Ovary (tissue), 9 donors: Measurements from ENCODE around the gene DNAJC18. TPM values are rescaled to one million over a fixed set of nuclear protein-coding genes. Genes with fewer than 3 reads are reported as not detected.

Experiments
- DNase-seq, 5 donors: peaks; one replicate each; pipeline ENCODE4 v3.0.0-alpha.2; 2019 to 2020
- H3K27ac ChIP-seq, 2 donors: fragments of 200-600 bp; one replicate each; pipeline versions ENCODE4 v1.5.1 to v1.8.0; 2019 to 2022
- H3K27me3 ChIP-seq: fragments of 200-600 bp; one replicate; pipeline ENCODE4 v1.8.0; 2022
- H3K36me3 ChIP-seq: fragments of 200-600 bp; sonication (generic); one replicate; pipeline ENCODE4 v1.5.1; 2019
- H3K4me1 ChIP-seq: one replicate; pipeline ENCODE4 v1.8.1; 2013; ENCODE audit warnings: mild to moderate bottlenecking, moderate library complexity; ENCODE audit not compliant: insufficient read depth
- H3K4me3 ChIP-seq: fragments of 200-600 bp; sonication (generic); one replicate; pipeline ENCODE4 v1.5.1; 2017
- H3K9me3 ChIP-seq, 2 donors: fragments of 200-600 bp in 1 of 2; sonication (generic) in 1 of 2; one replicate each; pipeline versions ENCODE4 v1.5.1 to v1.8.1; 2013 to 2019; ENCODE audit warnings: mild to moderate bottlenecking in 1 of 2, moderate library complexity in 1 of 2
- CTCF ChIP-seq, 3 donors: fragments of 450-650 bp in 2 of 3; fragments of 200-600 bp in 1 of 3; IDR thresholded peaks; one replicate each; pipeline versions ENCODE4 v1.5.1 to v1.8.0; 2016 to 2022; ENCODE audit warnings: antibody characterized with exemption in 3 of 3, mild to moderate bottlenecking in 1 of 3
- EP300 ChIP-seq: sonication (generic); formaldehyde crosslinking; IDR thresholded peaks from one replicate; pipeline ENCODE4 v1.6.1; 2017; ENCODE audit warnings: antibody characterized with exemption
- POLR2A ChIP-seq: fragments of 450-650 bp; IDR thresholded peaks from one replicate; pipeline ENCODE4 v1.6.1; 2017; ENCODE audit warnings: antibody characterized with exemption, mild to moderate bottlenecking, moderate library complexity
- WGBS, 3 donors: extraction: QIAGEN DNeasy Blood & Tissue Kit in 1 of 3; methylation state at CpG; one replicate each; pipeline versions ENCODE4 v1.1.5 to v1.1.7; 2013 to 2017; 5-methylcytosine and 5-hydroxymethylcytosine counted together
- intact Hi-C, 4 donors: fragments of 100-400 bp; cut with DNase I; formaldehyde crosslinking; loops; one replicate each; pipeline versions ENCODE4 v1.11.0 to v1.15.1; 2022 to 2023
- polyA plus RNA-seq, 2 donors: library from polyadenylated mRNA; stranded (reverse); fragments of 200-250 nt in 1 of 2; fragments of 350-450 nt in 1 of 2; fragmentation: Illumina TruSeq in 1 of 2; extraction: RNeasy Lipid Tissue Mini Kit (QIAGEN cat#74804) in 1 of 2; gene quantifications; one replicate each; pipeline ENCODE4 v1.2.3, GENCODE V29; 2013 to 2014
- total RNA-seq, 7 donors: library from RNA; depleted of rRNA in 2 of 7; stranded (reverse); fragments of >200 nt in 2 of 7; fragmentation: NEBNext Ultra II Directional in 3 of 7; extraction: Animal tissue kit (Norgen Biotek cat#: 25700) in 3 of 7; gene quantifications; one replicate each; pipeline versions ENCODE4 v1.1.0 to v1.2.4, GENCODE V29; 2016 to 2023
- donor health status: DM: no; HTN: no; CAD: no; lungs with moderate emphysema.
- donor health status: DM: no; HTN: no; CAD: no.
- donor health status: Bipolar disorder and iron deficiency.
- donor health status: DM: yes; HTN: yes; CAD: no.
- donor health status: DM: no; HTN: no; CAD: no.
- donor health status: DM: yes; HTN: yes; CAD: no.

The DNAJC18 gene
- total and polyA plus RNA-seq, 9 donors = 5.2 to 35.6 (median 22.4) TPM

GRCh38 chr5:139418793-139419192 lies 20.5 kb downstream of the DNAJC18 start:
- no peaks in the 10 kb centered on the region for H3K36me3 ChIP-seq

GRCh38 chr5:139417214-139417613 lies 22.1 kb downstream of the DNAJC18 start:
- Histone ChIP-seq H3K36me3 (no peaks in the 10 kb centered on the region), H3K27me3 (no peaks in the 10 kb centered on the region), H3K9me3 (no peaks in the 10 kb centered on the region), H3K4me3 (no peak overlapping the region), H3K27ac (no peak overlapping the region), H3K4me1 (peaks cover 5% of the 10 kb centered on the region)
- intact Hi-C loops = loop anchor here in 1 of 4 donors (5.0 kb wide), 1 partner anchor 100 kb away; no protein-coding TSS in a partner anchor
- 17 to 27% (median 25%) methylated on average over 4 of the region's 4 CpGs for WGBS, 3 donors
- DNase-seq = peak in 2 of 5 donors; percentile 50 to 52
- no peak for TF ChIP-seq POLR2A
- TF ChIP-seq CTCF (IDR thresholded peaks at IDR 0.05) = no peak
- no peak for TF ChIP-seq EP300

More at GRCh38 chr5:139418793-139419192, 20.5 kb downstream of the DNAJC18 start:
- DNase-seq = no peak
- H3K27me3 ChIP-seq = no peaks in the 10 kb centered on the region
- intact Hi-C loops = loop anchor here in 1 of 4 donors (5.0 kb wide), 1 partner anchor 99 kb away; no protein-coding TSS in a partner anchor
- H3K4me1 ChIP-seq = peaks cover 5% of the 10 kb centered on the region
- H3K9me3 ChIP-seq = no peaks in the 10 kb centered on the region
- TF ChIP-seq CTCF (IDR thresholded peaks at IDR 0.05) (no peak), EP300 (no peak), POLR2A (no peak)
- H3K4me3 ChIP-seq = no peak overlapping the region
- no peak overlapping the region for H3K27ac ChIP-seq
- WGBS, 3 donors = 88 to 96% (median 91%) methylated on average over 1 of the region's 1 CpG

GRCh38 chr5:139416651-139417050 lies 22.7 kb downstream of the DNAJC18 start:
- Histone ChIP-seq H3K36me3 (no peaks in the 10 kb centered on the region), H3K4me1 (peaks cover 5% of the 10 kb centered on the region), H3K9me3 (no peaks in the 10 kb centered on the region), H3K27ac (peak overlapping the region in 1 of 2 donors; percentile 4), H3K4me3 (no peak overlapping the region), H3K27me3 (no peaks in the 10 kb centered on the region)
- TF ChIP-seq EP300 = no peak
- TF ChIP-seq CTCF (IDR thresholded peaks at IDR 0.05) = no peak
- intact Hi-C loops = loop anchor here in 1 of 4 donors (5.0 kb wide), 1 partner anchor 101 kb away; no protein-coding TSS in a partner anchor
- DNase-seq = no peak
- 71 to 82% (median 80%) methylated on average over 9 of the region's 9 CpGs for WGBS, 3 donors

- no peak for TF ChIP-seq CTCF (IDR thresholded peaks at IDR 0.05)
- TF ChIP-seq POLR2A = no peak
- no peak for TF ChIP-seq EP300
- H3K4me1 ChIP-seq = peaks cover 5% of the 10 kb centered on the region
- no peak overlapping the region for H3K4me3 ChIP-seq
- no peaks in the 10 kb centered on the region for H3K27me3 ChIP-seq
- intact Hi-C loops = loop anchor here in 1 of 4 donors (5.0 kb wide), 1 partner anchor 101 kb away; no protein-coding TSS in a partner anchor
- no peak overlapping the region for H3K27ac ChIP-seq
- H3K9me3 ChIP-seq = no peaks in the 10 kb centered on the region
- no peaks in the 10 kb centered on the region for H3K36me3 ChIP-seq
- DNase-seq = no peak
Measured at GRCh38 chr5:139415869-139416268, 23.5 kb downstream of the DNAJC18 start.
